Kidney (tissue), 14 donors: ENCODE data around the gene DYNC1H1. TPM values are rescaled to one million over a fixed set of nuclear protein-coding genes. Genes with fewer than 3 reads are reported as not detected.

ENCODE experiments used
- DNase-seq, 5 donors: peaks; one replicate each; pipeline ENCODE4 v3.0.0-alpha.2; 2013 to 2020
- FAIRE-seq: peaks from 2 replicates; lab custom pipeline; 2012; peaks lifted over from hg19 to GRCh38; lab: Jason Lieb, UNC
- H3K27ac ChIP-seq, 2 donors: one replicate each; pipeline ENCODE4 v1.7.0; 2013; ENCODE audit warnings: low read depth in 2 of 2, low read length in 2 of 2, inconsistent platforms in 1 of 2
- H3K27me3 ChIP-seq: one replicate; pipeline ENCODE4 v1.7.1; 2013; ENCODE audit warnings: low read length, inconsistent platforms; ENCODE audit not compliant: control insufficient read depth, insufficient read depth
- H3K36me3 ChIP-seq, 3 donors: one replicate each; pipeline versions ENCODE4 v1.7.0 to v1.7.1; 2013; ENCODE audit warnings: low read length in 3 of 3, control low read depth in 1 of 3, inconsistent platforms in 1 of 3; ENCODE audit not compliant: insufficient read depth in 3 of 3, control insufficient read depth in 2 of 3
- H3K4me1 ChIP-seq, 3 donors: one replicate each; pipeline versions ENCODE4 v1.7.0 to v1.7.1; 2013; ENCODE audit warnings: low read length in 3 of 3, inconsistent platforms in 1 of 3, low read depth in 1 of 3; ENCODE audit not compliant: control insufficient read depth in 2 of 3, insufficient read depth in 2 of 3
- H3K4me3 ChIP-seq, 3 donors: one replicate each; pipeline versions ENCODE4 v1.7.0 to v1.8.1; 2013; ENCODE audit warnings: low read length in 3 of 3, control low read depth in 1 of 3, inconsistent platforms in 1 of 3
- H3K9ac ChIP-seq, 3 donors: one replicate each; pipeline versions ENCODE4 v1.7.0 to v1.7.1; 2013; ENCODE audit warnings: low read length in 3 of 3, control low read depth in 1 of 3, inconsistent platforms in 1 of 3
- H3K9me3 ChIP-seq, 3 donors: one replicate each; pipeline versions ENCODE4 v1.7.0 to v1.7.1; 2013; ENCODE audit warnings: low read length in 3 of 3, control low read depth in 1 of 3, inconsistent platforms in 1 of 3; ENCODE audit not compliant: control insufficient read depth in 2 of 3, insufficient read depth in 1 of 3
- intact Hi-C: fragments of 100-400 bp; cut with DNase I; formaldehyde crosslinking; loops from one replicate; pipeline ENCODE4 v1.11.1; 2022
- polyA plus RNA-seq: library from polyadenylated mRNA; stranded (reverse); fragments of 350-450 nt; fragmentation: Illumina TruSeq; extraction: RNeasy Lipid Tissue Mini Kit (QIAGEN cat#74804); gene quantifications from one replicate; pipeline ENCODE4 v1.2.3, GENCODE V29; 2014; ENCODE audit warnings: low read depth, low replicate concordance; ENCODE audit not compliant: insufficient read depth
- total RNA-seq: library from RNA; stranded (reverse); fragmentation: NEBNext Ultra II Directional; extraction: Animal tissue kit (Norgen Biotek cat#: 25700); gene quantifications from one replicate; pipeline ENCODE4 v1.2.1, GENCODE V29; 2021
- TF ChIP-seq, protein P1 (sequence below): IDR thresholded peaks from 3 replicates; pipeline ENCODE4 v1.5.1; 2012; ENCODE audit warnings: mild to moderate bottlenecking, moderate library complexity, borderline replicate concordance; ENCODE audit not compliant: insufficient read depth; ENCODE audit errors: extremely low read depth
- donor health status: control.
- donor health status: control.
- donor health status: control.
- donor health status: control.
- donor health status: control.
- donor health status: DM: yes; HTN: yes; CAD: no.
- donor health status: Normal renal cell carcinoma (clear cell type).

Gene DYNC1H1
- total and polyA plus RNA-seq, 2 donors from 2014 or later = 132 to 390 TPM

DNA sequence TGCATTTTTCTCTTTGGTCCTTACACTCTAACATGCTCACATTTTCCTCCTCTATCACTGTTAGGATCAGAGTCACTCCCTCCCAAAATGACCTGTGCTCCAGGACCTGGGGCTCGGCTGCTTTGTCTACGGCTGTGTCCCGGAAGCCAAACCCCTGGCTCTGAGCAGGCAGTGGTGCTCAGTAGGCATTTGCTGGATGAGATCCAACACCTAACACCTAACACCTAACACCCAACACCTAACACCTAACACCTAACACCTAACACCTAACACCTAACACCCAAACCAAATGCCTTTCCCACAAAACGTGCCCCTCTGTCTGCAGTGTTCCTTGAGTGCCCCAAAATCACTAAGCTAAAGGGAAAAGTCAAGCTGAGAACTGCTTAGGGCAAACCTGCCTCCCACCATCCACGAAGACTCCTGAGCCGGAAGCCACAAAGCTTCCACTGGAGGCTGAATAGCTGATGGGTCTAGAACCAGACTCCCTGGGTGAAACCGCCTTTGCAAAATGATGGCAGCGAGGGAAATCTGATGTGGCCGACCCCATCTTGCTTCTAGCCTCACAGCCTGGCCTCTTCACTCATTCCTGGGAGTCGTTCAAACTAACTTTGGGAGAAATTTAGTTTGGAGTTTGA, 93.2 kb downstream of the DYNC1H1 start:
- Histone ChIP-seq H3K4me3 (no peak overlapping the region), H3K9ac (no peak overlapping the region), H3K27me3 (no peaks in the 10 kb centered on the region), H3K27ac (no peak overlapping the region), H3K9me3 (no peaks in the 10 kb centered on the region), H3K4me1 (peaks cover 0 to 3% (median 0%) of the 10 kb centered on the region in 3 donors), H3K36me3 (peaks cover 0 to 2% (median 0%) of the 10 kb centered on the region in 3 donors)
- DNase-seq (peak in 1 of 5 donors; percentile 23), FAIRE-seq (no peak)
- TF ChIP-seq, protein P1, sequence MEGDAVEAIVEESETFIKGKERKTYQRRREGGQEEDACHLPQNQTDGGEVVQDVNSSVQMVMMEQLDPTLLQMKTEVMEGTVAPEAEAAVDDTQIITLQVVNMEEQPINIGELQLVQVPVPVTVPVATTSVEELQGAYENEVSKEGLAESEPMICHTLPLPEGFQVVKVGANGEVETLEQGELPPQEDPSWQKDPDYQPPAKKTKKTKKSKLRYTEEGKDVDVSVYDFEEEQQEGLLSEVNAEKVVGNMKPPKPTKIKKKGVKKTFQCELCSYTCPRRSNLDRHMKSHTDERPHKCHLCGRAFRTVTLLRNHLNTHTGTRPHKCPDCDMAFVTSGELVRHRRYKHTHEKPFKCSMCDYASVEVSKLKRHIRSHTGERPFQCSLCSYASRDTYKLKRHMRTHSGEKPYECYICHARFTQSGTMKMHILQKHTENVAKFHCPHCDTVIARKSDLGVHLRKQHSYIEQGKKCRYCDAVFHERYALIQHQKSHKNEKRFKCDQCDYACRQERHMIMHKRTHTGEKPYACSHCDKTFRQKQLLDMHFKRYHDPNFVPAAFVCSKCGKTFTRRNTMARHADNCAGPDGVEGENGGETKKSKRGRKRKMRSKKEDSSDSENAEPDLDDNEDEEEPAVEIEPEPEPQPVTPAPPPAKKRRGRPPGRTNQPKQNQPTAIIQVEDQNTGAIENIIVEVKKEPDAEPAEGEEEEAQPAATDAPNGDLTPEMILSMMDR = no peak
- intact Hi-C loops = no loop called here

DNA sequence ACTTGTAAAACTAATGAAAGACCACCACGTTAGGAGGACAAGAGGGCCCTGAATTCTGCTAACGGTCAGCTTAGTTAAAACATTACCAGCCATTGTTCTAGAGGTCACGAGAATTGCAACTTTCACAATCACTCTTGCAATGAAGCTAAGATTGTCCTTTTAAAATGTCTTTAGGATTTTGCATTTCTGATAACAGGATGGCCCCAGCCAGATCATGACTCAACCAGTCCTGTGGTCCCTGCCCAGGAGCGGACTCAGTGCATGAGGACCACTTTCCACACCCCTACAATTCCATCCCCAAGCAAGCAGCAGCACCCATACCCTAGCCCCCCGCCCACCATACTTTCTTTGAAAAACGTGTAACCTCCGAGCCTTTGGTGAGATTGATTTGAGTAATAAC, 93.8 kb downstream of the DYNC1H1 start:
- TF ChIP-seq, protein P1 = no peak
- peaks cover 0 to 2% (median 0%) of the 10 kb centered on the region in 3 donors for H3K36me3 ChIP-seq
- no peak overlapping the region for H3K4me3 ChIP-seq
- H3K9me3 ChIP-seq = no peaks in the 10 kb centered on the region
- DNase-seq = no peak
- no peak overlapping the region for H3K9ac ChIP-seq
- no peaks in the 10 kb centered on the region for H3K27me3 ChIP-seq
- FAIRE-seq = no peak
- H3K4me1 ChIP-seq = peaks cover 0 to 3% (median 0%) of the 10 kb centered on the region in 3 donors
- H3K27ac ChIP-seq = no peak overlapping the region
- intact Hi-C loops = no loop called here

DNA sequence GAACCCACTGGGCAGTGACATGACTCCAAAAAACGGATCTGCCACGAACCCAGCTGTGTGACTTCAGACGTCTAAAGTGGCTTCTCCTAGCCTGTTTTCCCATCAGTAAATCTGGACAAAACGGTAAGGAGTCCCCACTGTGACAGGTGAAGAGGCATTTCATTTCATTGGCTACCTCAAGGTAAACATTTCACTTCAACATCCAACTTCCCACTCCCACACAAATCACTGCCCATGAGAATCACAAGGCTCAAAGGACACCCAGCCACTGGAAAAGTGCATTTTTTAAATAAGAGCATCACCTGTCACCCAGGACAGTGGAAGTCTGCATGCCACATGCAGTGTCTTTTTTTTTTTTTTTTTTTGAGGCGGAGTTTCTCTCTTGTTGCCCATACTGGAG, 94.6 kb downstream of the DYNC1H1 start:
- intact Hi-C loops = no loop called here
- Histone ChIP-seq H3K9me3 (no peaks in the 10 kb centered on the region), H3K36me3 (peaks cover 0 to 2% (median 0%) of the 10 kb centered on the region in 3 donors), H3K4me1 (peaks cover 0 to 3% (median 0%) of the 10 kb centered on the region in 3 donors), H3K4me3 (no peak overlapping the region), H3K27me3 (no peaks in the 10 kb centered on the region), H3K9ac (no peak overlapping the region), H3K27ac (no peak overlapping the region)
- TF ChIP-seq, protein P1 = no peak
- DNase-seq = peak in 3 of 5 donors; percentile 51 to 78 (median 74)
- FAIRE-seq = no peak
